HL-60 (cell line): ENCODE measurements around the gene DNASE1.

Experiments
- POLR2AphosphoS5 ChIP-seq: IDR thresholded peaks from 2 replicates; pipeline ENCODE4 v1.6.1; 2012; ENCODE audit warnings: low read depth
- TF ChIP-seq, protein P1 (sequence below): IDR thresholded peaks from 2 replicates; pipeline ENCODE4 v1.6.1; 2012; ENCODE audit warnings: low read depth; ENCODE audit not compliant: insufficient replicate concordance
- TF ChIP-seq, protein P2 (sequence below): IDR thresholded peaks from one replicate; pipeline ENCODE4 v1.5.1; 2011; ENCODE audit warnings: low read length, control low read depth, inconsistent platforms; ENCODE audit not compliant: insufficient read depth

DNA sequence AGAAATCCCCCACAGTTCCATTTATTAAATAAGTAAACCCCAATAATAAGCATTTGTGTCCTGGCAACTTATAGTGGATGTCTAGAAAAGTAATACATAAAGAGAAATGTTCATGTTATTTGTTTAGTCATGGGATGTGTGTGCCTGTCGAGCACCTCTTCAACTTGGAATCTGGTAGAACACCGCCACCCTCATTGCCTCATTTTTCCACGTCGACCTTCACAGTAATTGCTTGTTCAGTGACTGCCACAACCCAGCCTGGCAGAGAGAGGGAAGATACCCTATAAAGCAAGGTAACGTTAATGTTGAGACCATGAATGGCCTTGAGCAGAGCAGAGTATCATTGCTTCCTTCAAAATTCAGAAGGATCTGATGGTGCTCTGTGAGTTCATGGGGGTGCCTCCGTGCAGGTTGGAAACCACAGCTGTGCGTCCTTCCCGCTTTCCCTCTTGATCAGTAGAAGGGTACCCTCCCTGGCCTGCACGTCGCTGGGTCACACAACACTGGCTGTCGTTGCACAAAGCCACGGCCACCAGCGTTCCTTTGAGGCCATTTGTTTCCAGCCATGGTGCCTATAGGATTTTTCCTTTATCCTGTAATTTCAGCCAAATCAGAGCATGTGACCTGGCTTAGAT is 3.7 kb upstream of the DNASE1 start:
- TF ChIP-seq, protein P1, sequence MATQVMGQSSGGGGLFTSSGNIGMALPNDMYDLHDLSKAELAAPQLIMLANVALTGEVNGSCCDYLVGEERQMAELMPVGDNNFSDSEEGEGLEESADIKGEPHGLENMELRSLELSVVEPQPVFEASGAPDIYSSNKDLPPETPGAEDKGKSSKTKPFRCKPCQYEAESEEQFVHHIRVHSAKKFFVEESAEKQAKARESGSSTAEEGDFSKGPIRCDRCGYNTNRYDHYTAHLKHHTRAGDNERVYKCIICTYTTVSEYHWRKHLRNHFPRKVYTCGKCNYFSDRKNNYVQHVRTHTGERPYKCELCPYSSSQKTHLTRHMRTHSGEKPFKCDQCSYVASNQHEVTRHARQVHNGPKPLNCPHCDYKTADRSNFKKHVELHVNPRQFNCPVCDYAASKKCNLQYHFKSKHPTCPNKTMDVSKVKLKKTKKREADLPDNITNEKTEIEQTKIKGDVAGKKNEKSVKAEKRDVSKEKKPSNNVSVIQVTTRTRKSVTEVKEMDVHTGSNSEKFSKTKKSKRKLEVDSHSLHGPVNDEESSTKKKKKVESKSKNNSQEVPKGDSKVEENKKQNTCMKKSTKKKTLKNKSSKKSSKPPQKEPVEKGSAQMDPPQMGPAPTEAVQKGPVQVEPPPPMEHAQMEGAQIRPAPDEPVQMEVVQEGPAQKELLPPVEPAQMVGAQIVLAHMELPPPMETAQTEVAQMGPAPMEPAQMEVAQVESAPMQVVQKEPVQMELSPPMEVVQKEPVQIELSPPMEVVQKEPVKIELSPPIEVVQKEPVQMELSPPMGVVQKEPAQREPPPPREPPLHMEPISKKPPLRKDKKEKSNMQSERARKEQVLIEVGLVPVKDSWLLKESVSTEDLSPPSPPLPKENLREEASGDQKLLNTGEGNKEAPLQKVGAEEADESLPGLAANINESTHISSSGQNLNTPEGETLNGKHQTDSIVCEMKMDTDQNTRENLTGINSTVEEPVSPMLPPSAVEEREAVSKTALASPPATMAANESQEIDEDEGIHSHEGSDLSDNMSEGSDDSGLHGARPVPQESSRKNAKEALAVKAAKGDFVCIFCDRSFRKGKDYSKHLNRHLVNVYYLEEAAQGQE = no peak
- TF ChIP-seq, protein P2, sequence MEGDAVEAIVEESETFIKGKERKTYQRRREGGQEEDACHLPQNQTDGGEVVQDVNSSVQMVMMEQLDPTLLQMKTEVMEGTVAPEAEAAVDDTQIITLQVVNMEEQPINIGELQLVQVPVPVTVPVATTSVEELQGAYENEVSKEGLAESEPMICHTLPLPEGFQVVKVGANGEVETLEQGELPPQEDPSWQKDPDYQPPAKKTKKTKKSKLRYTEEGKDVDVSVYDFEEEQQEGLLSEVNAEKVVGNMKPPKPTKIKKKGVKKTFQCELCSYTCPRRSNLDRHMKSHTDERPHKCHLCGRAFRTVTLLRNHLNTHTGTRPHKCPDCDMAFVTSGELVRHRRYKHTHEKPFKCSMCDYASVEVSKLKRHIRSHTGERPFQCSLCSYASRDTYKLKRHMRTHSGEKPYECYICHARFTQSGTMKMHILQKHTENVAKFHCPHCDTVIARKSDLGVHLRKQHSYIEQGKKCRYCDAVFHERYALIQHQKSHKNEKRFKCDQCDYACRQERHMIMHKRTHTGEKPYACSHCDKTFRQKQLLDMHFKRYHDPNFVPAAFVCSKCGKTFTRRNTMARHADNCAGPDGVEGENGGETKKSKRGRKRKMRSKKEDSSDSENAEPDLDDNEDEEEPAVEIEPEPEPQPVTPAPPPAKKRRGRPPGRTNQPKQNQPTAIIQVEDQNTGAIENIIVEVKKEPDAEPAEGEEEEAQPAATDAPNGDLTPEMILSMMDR = no peak
- TF ChIP-seq POLR2AphosphoS5 = no peak
